Upper lobe of left lung (tissue), 6 donors: Measurements from ENCODE around the gene LYPD1. TPM values are rescaled to one million over a fixed set of nuclear protein-coding genes. Genes with fewer than 3 reads are reported as not detected.

Experiments used
- ATAC-seq, 2 donors: fragments of 200-7000 bp; cut with Tn5 transposase; one replicate each; pipeline ENCODE4 v1.9.1; 2022; ENCODE audit warnings: mild to moderate bottlenecking in 2 of 2, moderate library complexity in 2 of 2; ENCODE audit not compliant: low FRiP score in 2 of 2
- DNase-seq, 2 donors: peaks; one replicate each; pipeline ENCODE4 v3.0.0-alpha.2; 2019 to 2020
- H3K27ac ChIP-seq, 4 donors: fragments of 200-600 bp; sonication (generic); one replicate each; pipeline ENCODE4 v1.5.1; 2016 to 2019
- H3K27me3 ChIP-seq, 4 donors: fragments of 200-600 bp; sonication (generic); one replicate each; pipeline ENCODE4 v1.5.1; 2017 to 2019
- H3K36me3 ChIP-seq, 4 donors: fragments of 200-600 bp; sonication (generic); one replicate each; pipeline ENCODE4 v1.5.1; 2016 to 2019
- H3K4me1 ChIP-seq, 4 donors: fragments of 200-600 bp; sonication (generic); one replicate each; pipeline ENCODE4 v1.5.1; 2018 to 2019
- H3K4me3 ChIP-seq, 4 donors: fragments of 200-600 bp; sonication (generic); one replicate each; pipeline ENCODE4 v1.5.1; 2017 to 2019; ENCODE audit warnings: mild to moderate bottlenecking in 2 of 4, moderate library complexity in 1 of 4
- H3K9me3 ChIP-seq, 4 donors: fragments of 200-600 bp; sonication (generic); one replicate each; pipeline ENCODE4 v1.5.1; 2018 to 2019
- EP300 ChIP-seq, 4 donors: sonication (generic); formaldehyde crosslinking; IDR thresholded peaks; one replicate each; pipeline ENCODE4 v1.5.1; 2017; ENCODE audit warnings: antibody characterized with exemption in 4 of 4, control low read depth in 2 of 4
- POLR2A ChIP-seq, 4 donors: fragments of 450-650 bp; IDR thresholded peaks; one replicate each; pipeline ENCODE4 v1.5.1; 2016 to 2017; ENCODE audit warnings: antibody characterized with exemption in 4 of 4, mild to moderate bottlenecking in 2 of 4
- POLR2AphosphoS5 ChIP-seq, 2 donors: sonication (generic); formaldehyde crosslinking; IDR thresholded peaks; one replicate each; pipeline ENCODE4 v1.5.1; 2017; ENCODE audit warnings: antibody characterized with exemption in 2 of 2
- WGBS, 2 donors: methylation state at CpG; one replicate each; pipeline ENCODE4 v1.1.5; 2017 to 2018; 5-methylcytosine and 5-hydroxymethylcytosine counted together
- total RNA-seq, 6 donors: library from RNA; depleted of rRNA in 4 of 6; stranded (reverse); fragments of >200 nt in 4 of 6; gene quantifications; one replicate each; pipeline versions ENCODE4 v1.1.0 to v1.2.1, GENCODE V29; 2016 to 2021
- TF ChIP-seq, protein P1 (sequence below), 6 experiments: fragments of 450-650 bp in 4 of 6; fragments of 200-600 bp in 2 of 6; sonication (generic) in 2 of 6; IDR thresholded peaks; one replicate each; pipeline ENCODE4 v1.5.1; 2016 to 2019; ENCODE audit warnings: antibody characterized with exemption in 6 of 6
- donor health status: DM: no; HTN: no; CAD: no; lungs with moderate emphysema.
- donor health status: DM: no; HTN: yes; CAD: no; lungs with severe emphysema.

The LYPD1 gene
- total RNA-seq, 6 donors from 2014 or later: 0.89 to 1.4 (median 1.1) TPM

DNA sequence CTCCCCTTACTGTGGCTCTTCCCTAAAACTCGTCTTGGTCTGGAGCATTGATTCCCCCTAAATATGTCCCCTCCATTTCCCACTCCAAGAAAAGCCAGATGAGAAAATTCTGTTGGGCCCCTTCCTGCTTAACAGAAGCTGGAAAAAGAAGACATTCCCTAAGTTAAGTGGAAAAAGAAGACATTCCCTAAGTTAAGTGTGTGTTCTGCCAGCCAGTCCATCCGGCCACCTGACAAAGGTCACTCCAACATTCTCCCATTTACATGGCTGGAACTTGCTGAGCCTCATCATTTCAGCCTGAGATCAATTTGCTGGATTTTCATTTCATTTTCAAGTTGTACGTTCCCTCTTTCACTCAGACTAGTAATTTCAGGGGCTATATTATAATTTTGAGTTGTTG is 52.0 kb downstream of the LYPD1 start:
- no peak for DNase-seq
- no peak for ATAC-seq
- WGBS, 2 donors: 73 to 77% methylated on average over 3 of the region's 3 CpGs
- no peaks in the 10 kb centered on the region for H3K4me1 ChIP-seq
- H3K9me3 ChIP-seq: no peaks in the 10 kb centered on the region
- H3K36me3 ChIP-seq: no peaks in the 10 kb centered on the region
- H3K27me3 ChIP-seq: no peaks in the 10 kb centered on the region
- TF ChIP-seq EP300 (IDR thresholded peaks at IDR 0.05) (no peak), POLR2AphosphoS5 (IDR thresholded peaks at IDR 0.05) (no peak), POLR2A (IDR thresholded peaks at IDR 0.05) (no peak)
- TF ChIP-seq, protein P1, sequence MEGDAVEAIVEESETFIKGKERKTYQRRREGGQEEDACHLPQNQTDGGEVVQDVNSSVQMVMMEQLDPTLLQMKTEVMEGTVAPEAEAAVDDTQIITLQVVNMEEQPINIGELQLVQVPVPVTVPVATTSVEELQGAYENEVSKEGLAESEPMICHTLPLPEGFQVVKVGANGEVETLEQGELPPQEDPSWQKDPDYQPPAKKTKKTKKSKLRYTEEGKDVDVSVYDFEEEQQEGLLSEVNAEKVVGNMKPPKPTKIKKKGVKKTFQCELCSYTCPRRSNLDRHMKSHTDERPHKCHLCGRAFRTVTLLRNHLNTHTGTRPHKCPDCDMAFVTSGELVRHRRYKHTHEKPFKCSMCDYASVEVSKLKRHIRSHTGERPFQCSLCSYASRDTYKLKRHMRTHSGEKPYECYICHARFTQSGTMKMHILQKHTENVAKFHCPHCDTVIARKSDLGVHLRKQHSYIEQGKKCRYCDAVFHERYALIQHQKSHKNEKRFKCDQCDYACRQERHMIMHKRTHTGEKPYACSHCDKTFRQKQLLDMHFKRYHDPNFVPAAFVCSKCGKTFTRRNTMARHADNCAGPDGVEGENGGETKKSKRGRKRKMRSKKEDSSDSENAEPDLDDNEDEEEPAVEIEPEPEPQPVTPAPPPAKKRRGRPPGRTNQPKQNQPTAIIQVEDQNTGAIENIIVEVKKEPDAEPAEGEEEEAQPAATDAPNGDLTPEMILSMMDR (IDR thresholded peaks at IDR 0.05): no peak
- H3K27ac ChIP-seq: no peak overlapping the region
- no peak overlapping the region for H3K4me3 ChIP-seq

DNA sequence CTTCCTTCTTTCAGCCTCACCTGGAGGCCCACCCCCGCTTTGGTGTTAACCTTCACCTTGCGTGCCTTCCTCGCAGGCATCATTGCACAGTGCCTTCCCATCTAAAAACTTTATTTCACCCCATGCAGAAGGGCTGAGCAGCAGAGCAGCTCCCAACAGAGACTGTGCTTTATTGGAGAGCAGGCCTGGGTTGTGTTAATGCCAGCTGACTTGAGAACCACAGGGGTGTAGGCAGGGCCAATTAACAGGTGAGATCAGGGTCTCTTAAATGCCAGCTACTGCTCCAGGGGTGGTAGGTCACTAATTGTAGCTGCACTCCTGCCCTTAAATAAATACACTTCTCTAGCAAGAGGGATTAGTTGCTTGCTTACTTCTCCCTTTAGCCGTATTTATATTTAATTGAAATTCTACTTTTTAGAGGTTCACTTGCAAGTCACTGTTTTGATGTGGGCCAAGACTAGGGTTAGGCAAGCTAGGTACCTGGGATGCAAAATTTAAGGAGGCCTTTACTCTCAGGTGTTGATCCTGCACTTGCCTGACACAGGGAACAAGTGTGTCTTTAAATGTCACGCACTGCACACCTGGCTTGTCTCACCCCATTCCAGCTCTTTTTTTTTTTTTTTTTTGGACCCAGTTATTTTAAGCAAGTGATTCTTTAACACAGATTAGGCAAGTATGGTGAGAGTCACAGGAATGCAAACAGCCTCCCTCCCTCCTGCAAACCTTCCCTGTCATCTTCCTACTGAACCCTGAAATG is 54.5 kb downstream of the LYPD1 start:
- Histone ChIP-seq H3K36me3 (no peaks in the 10 kb centered on the region), H3K4me1 (no peaks in the 10 kb centered on the region), H3K4me3 (no peak overlapping the region), H3K9me3 (no peaks in the 10 kb centered on the region), H3K27ac (no peak overlapping the region), H3K27me3 (no peaks in the 10 kb centered on the region)
- ATAC-seq: no peak
- DNase-seq: no peak
- 80 to 88% methylated on average over 5 of the region's 5 CpGs for WGBS, 2 donors
- TF ChIP-seq, protein P1 (IDR thresholded peaks at IDR 0.05): no peak
- TF ChIP-seq POLR2AphosphoS5 (IDR thresholded peaks at IDR 0.05) (no peak), POLR2A (IDR thresholded peaks at IDR 0.05) (no peak), EP300 (IDR thresholded peaks at IDR 0.05) (no peak)

DNA sequence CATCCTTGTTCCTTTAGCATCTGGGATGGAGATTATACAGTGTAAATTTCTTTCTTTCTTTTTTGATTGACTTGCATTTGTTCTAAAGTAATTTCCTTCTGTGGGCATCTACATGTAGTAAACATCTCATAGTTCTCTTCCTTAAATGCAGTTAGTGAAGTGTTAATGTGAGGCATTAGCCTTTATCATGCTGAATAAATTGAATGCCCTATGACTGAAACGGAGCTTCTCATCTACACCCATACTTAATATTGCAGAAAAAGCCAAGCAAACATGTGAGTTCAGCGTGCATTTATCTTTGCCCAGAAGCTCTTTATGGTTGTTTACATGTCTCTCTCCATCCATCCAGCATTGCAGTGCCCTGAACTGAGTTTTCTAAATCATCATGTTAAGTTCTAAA is 58.3 kb downstream of the LYPD1 start:
- 58 to 68% methylated on average over 2 of the region's 2 CpGs for WGBS, 2 donors
- no peak for DNase-seq
- Histone ChIP-seq H3K27me3 (no peaks in the 10 kb centered on the region), H3K9me3 (no peaks in the 10 kb centered on the region), H3K4me1 (no peaks in the 10 kb centered on the region), H3K4me3 (no peak overlapping the region), H3K36me3 (no peaks in the 10 kb centered on the region), H3K27ac (no peak overlapping the region)
- ATAC-seq: no peak
- TF ChIP-seq POLR2AphosphoS5 (IDR thresholded peaks at IDR 0.05) (no peak), EP300 (IDR thresholded peaks at IDR 0.05) (no peak), POLR2A (IDR thresholded peaks at IDR 0.05) (no peak)
- TF ChIP-seq, protein P1 (IDR thresholded peaks at IDR 0.05): no peak

DNA sequence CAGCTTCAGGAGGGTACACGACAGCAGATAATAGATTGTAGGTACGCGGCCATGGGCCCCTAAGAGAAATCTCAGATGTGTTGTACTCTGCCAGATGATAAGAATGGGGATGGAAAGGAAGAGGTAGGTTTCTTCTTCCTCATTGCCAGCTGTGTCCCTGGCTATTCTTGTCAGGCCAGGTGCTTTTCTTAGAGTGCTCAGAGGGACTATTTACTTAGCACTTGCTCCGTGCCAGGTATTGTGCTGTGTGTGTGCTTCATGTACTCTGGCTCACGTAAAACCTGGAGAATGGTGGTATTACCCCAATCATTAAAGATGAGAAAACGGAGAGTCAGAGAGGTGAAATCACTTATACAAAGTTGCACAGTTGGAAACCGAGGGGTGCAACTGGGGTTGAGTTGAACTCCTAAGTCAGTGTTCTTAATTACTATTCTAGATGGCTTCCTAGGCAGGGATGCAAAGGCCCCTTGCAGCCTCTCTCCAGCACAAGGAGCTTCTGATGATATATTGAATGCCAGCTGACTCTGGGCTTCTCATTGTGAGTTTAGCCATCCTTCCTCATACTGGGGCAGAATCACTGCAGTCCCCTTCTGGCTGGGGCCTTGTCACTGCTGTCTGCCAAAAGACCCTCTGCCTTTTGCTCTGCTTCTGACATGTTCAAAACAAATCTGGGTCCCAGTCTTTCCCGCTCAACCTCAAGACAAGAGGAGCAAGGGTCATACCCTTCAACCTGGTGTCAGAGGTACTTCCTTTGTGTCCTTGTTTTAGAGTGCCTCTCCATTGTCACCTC is 60.7 kb downstream of the LYPD1 start:
- no peak for TF ChIP-seq POLR2AphosphoS5 (IDR thresholded peaks at IDR 0.05)
- TF ChIP-seq EP300 (IDR thresholded peaks at IDR 0.05): no peak
- TF ChIP-seq, protein P1 (IDR thresholded peaks at IDR 0.05): no peak
- no peak overlapping the region for H3K4me3 ChIP-seq
- WGBS, 2 donors: 76 to 88% methylated on average over 8 of the region's 8 CpGs
- H3K27me3 ChIP-seq: no peaks in the 10 kb centered on the region
- H3K9me3 ChIP-seq: no peaks in the 10 kb centered on the region
- no peaks in the 10 kb centered on the region for H3K36me3 ChIP-seq
- no peaks in the 10 kb centered on the region for H3K4me1 ChIP-seq
- no peak overlapping the region for H3K27ac ChIP-seq
- DNase-seq (no peak), ATAC-seq (no peak)
